IMR-90 (cell line): Measurements from ENCODE around the gene ZNF821. TPM values are rescaled to one million over a fixed set of nuclear protein-coding genes. Genes with fewer than 3 reads are reported as not detected.
A peak's percentile ranks its signal among the peaks of the same experiment; 100 is the strongest.

Experiments used
- ATAC-seq: fragments of 200-7000 bp; cut with Tn5 transposase; 2 replicates; pipeline ENCODE4 v1.9.1; 2020; ENCODE audit warnings: low read depth, mild to moderate bottlenecking, moderate library complexity
- BruUV-seq: library from RNA; stranded (reverse); fragments of 400-500 nt; replicated peaks from 2 replicates; lab custom pipeline; 2021; lab: Mats Ljungman, UMichigan
- CTCF ChIA-PET: fragments of 300-600 bp; formaldehyde crosslinking; extraction: SDS; loops from one replicate; lab custom pipeline; 2021; ENCODE audit warnings: antibody characterized with exemption; lab: Yijun Ruan, JAX
- POLR2A ChIA-PET: fragments of 300-600 bp; sonication (Branson Sonifier 250); formaldehyde crosslinking; loops from one replicate; lab custom pipeline; 2022; ENCODE audit warnings: antibody characterized with exemption; ENCODE audit not compliant: unreplicated experiment; lab: Charles Lee
- DNase-seq: peaks from one replicate; pipeline ENCODE4 v3.0.0; 2013
- H2AFZ ChIP-seq: replicated peaks from 2 replicates; pipeline ENCODE3; 2013; ENCODE audit warnings: low read length, mild to moderate bottlenecking; ENCODE audit not compliant: poor library complexity
- H2AK5ac ChIP-seq: 2 replicates; pipeline ENCODE4 v1.6.1; 2013; ENCODE audit warnings: low read depth, low read length, inconsistent platforms
- H2AK9ac ChIP-seq: replicated peaks from 2 replicates; pipeline ENCODE3; 2013; ENCODE audit warnings: mild to moderate bottlenecking, low read depth, low read length, moderate library complexity; ENCODE audit not compliant: poor library complexity
- H2BK120ac ChIP-seq: 2 replicates; pipeline ENCODE4 v1.6.1; 2013; ENCODE audit warnings: low read depth, low read length, inconsistent platforms
- H2BK15ac ChIP-seq: 3 replicates; pipeline ENCODE4 v1.6.1; 2013; ENCODE audit warnings: low read depth, low read length, inconsistent platforms
- H2BK20ac ChIP-seq: 2 replicates; pipeline ENCODE4 v1.6.1; 2013; ENCODE audit warnings: low read depth, mild to moderate bottlenecking, inconsistent platforms, low read length, moderate library complexity
- H2BK5ac ChIP-seq: 2 replicates; pipeline ENCODE4 v1.6.1; 2013; ENCODE audit warnings: mild to moderate bottlenecking, low read depth, low read length, inconsistent platforms; ENCODE audit not compliant: poor library complexity, severe bottlenecking
- H3K14ac ChIP-seq: replicated peaks from 2 replicates; pipeline ENCODE4 v1.6.1; 2013; ENCODE audit warnings: low read depth, low read length, inconsistent platforms
- H3K18ac ChIP-seq: 2 replicates; pipeline ENCODE4 v1.6.1; 2013; ENCODE audit warnings: low read depth, low read length, control low read depth
- H3K23ac ChIP-seq: 2 replicates; pipeline ENCODE4 v1.6.1; 2013; ENCODE audit warnings: low read depth, low read length, inconsistent platforms
- H3K27ac ChIP-seq: 2 replicates; pipeline ENCODE4 v1.5.1; 2013; ENCODE audit warnings: mild to moderate bottlenecking, control low read depth, low read length; ENCODE audit not compliant: insufficient read depth
- H3K27me3 ChIP-seq: 2 replicates; pipeline ENCODE4 v1.6.1; 2013; ENCODE audit warnings: low read length; ENCODE audit not compliant: control insufficient read depth, insufficient read depth
- H3K36me3 ChIP-seq: 2 replicates; pipeline ENCODE4 v1.6.1; 2013; ENCODE audit warnings: low read length, mixed read lengths; ENCODE audit not compliant: control insufficient read depth, insufficient read depth
- H3K4ac ChIP-seq: 2 replicates; pipeline ENCODE4 v1.6.1; 2013; ENCODE audit warnings: low read depth, low read length, inconsistent platforms
- H3K4me1 ChIP-seq: 2 replicates; pipeline ENCODE4 v1.6.1; 2013; ENCODE audit warnings: low read length, mixed read lengths; ENCODE audit not compliant: control insufficient read depth, insufficient read depth
- H3K4me2 ChIP-seq: 2 replicates; pipeline ENCODE4 v1.6.1; 2013; ENCODE audit warnings: low read depth, mild to moderate bottlenecking, control low read depth, low read length, moderate library complexity
- H3K4me3 ChIP-seq: 2 replicates; pipeline ENCODE4 v1.5.1; 2013; ENCODE audit warnings: low read depth, mild to moderate bottlenecking, control low read depth, low read length, moderate library complexity; ENCODE audit not compliant: insufficient read depth
- H3K56ac ChIP-seq: 2 replicates; pipeline ENCODE4 v1.6.1; 2013; ENCODE audit warnings: low read length, inconsistent platforms; ENCODE audit not compliant: insufficient read depth; ENCODE audit errors: extremely low read depth
- H3K79me1 ChIP-seq, 2 experiments: 2 replicates each; pipeline ENCODE4 v1.6.1; 2013; ENCODE audit warnings: low read length in 2 of 2, inconsistent platforms in 1 of 2, low read depth in 1 of 2
- H3K9ac ChIP-seq: 2 replicates; pipeline ENCODE4 v1.6.1; 2013; ENCODE audit warnings: low read depth, low read length, control low read depth
- H3K9me1 ChIP-seq: 2 replicates; pipeline ENCODE4 v1.6.1; 2013; ENCODE audit warnings: low read length, inconsistent platforms; ENCODE audit not compliant: insufficient read depth
- H3K9me3 ChIP-seq: 2 replicates; pipeline ENCODE4 v1.6.1; 2013; ENCODE audit warnings: low read length; ENCODE audit not compliant: control insufficient read depth, insufficient read depth
- H4K20me1 ChIP-seq: 2 replicates; pipeline ENCODE4 v1.6.1; 2013; ENCODE audit warnings: low read length, inconsistent platforms; ENCODE audit not compliant: insufficient read depth
- H4K5ac ChIP-seq: 2 replicates; pipeline ENCODE4 v1.6.1; 2013; ENCODE audit warnings: mild to moderate bottlenecking, low read depth, low read length, control low read depth
- H4K8ac ChIP-seq, 2 experiments: 2 replicates each; pipeline ENCODE4 v1.6.1; 2013; ENCODE audit warnings: low read depth in 2 of 2, low read length in 2 of 2, control low read depth in 1 of 2, inconsistent platforms in 1 of 2
- H4K91ac ChIP-seq: 2 replicates; pipeline ENCODE4 v1.6.1; 2013; ENCODE audit warnings: low read depth, low read length, inconsistent platforms; ENCODE audit not compliant: insufficient read depth
- BHLHE40 ChIP-seq: fragments of 150-350 bp; IDR thresholded peaks from 2 replicates; pipeline ENCODE4 v1.6.1; 2016; ENCODE audit warnings: mild to moderate bottlenecking, low read depth, low read length
- CEBPB ChIP-seq: IDR thresholded peaks from 2 replicates; pipeline ENCODE4 v1.6.1; 2012; ENCODE audit warnings: low read depth, low read length, improper control_type of control experiment
- CHD1 ChIP-seq: IDR thresholded peaks from 2 replicates; pipeline ENCODE4 v1.6.1; 2012; ENCODE audit warnings: low read depth, low read length, improper control_type of control experiment
- FOS ChIP-seq: fragments of 150-350 bp; IDR thresholded peaks from 2 replicates; pipeline ENCODE4 v1.6.1; 2016; ENCODE audit warnings: low read depth, low read length
- MAFK ChIP-seq: IDR thresholded peaks from 2 replicates; pipeline ENCODE4 v1.6.1; 2012; ENCODE audit warnings: low read depth, low read length, improper control_type of control experiment
- MAZ ChIP-seq: IDR thresholded peaks from 2 replicates; pipeline ENCODE4 v1.6.1; 2012; ENCODE audit warnings: low read depth, mild to moderate bottlenecking, low read length, improper control_type of control experiment, moderate library complexity, borderline replicate concordance
- MXI1 ChIP-seq: IDR thresholded peaks from 2 replicates; pipeline ENCODE4 v1.6.1; 2012; ENCODE audit warnings: low read depth, mild to moderate bottlenecking, low read length, moderate library complexity, borderline replicate concordance
- NFE2L2 ChIP-seq: fragments of 150-350 bp; IDR thresholded peaks from 2 replicates; pipeline ENCODE4 v1.6.1; 2016; ENCODE audit warnings: low read depth, mild to moderate bottlenecking, low read length
- POLR2A ChIP-seq: IDR thresholded peaks from 2 replicates; pipeline ENCODE4 v1.6.1; 2012; ENCODE audit warnings: mild to moderate bottlenecking, low read depth, low read length
- RAD21 ChIP-seq: IDR thresholded peaks from 2 replicates; pipeline ENCODE4 v1.6.1; 2012; ENCODE audit warnings: low read length, improper control_type of control experiment
- RCOR1 ChIP-seq: IDR thresholded peaks from 2 replicates; pipeline ENCODE4 v1.6.1; 2012; ENCODE audit warnings: mild to moderate bottlenecking, low read length, improper control_type of control experiment; ENCODE audit not compliant: insufficient replicate concordance
- RFX5 ChIP-seq: IDR thresholded peaks from 2 replicates; pipeline ENCODE4 v1.8.0; 2012; ENCODE audit warnings: low read depth, mild to moderate bottlenecking, low read length, moderate library complexity
- SMC3 ChIP-seq: fragments of 150-350 bp; IDR thresholded peaks from 2 replicates; pipeline ENCODE4 v1.6.1; 2016; ENCODE audit warnings: low read depth, mild to moderate bottlenecking, antibody characterized with exemption, low read length, moderate library complexity
- WGBS, 2 experiments: methylation state at CpG; one replicate each; pipeline versions ENCODE4 v1.1.5 to v1.1.7; 2013; ENCODE audit warnings: missing lambda C conversion rate in 2 of 2; ENCODE audit not compliant: insufficient read length in 1 of 2; ENCODE audit errors: extremely low coverage in 2 of 2; 5-methylcytosine and 5-hydroxymethylcytosine counted together
- dilution Hi-C: fragments of 300-500 bp; cut with HindIII; formaldehyde crosslinking; loops from one replicate; pipeline ENCODE4 v1.14.3; 2018; ENCODE audit warnings: low sequenced_read_pairs; ENCODE audit not compliant: unreplicated experiment
- in situ Hi-C: fragments of 300-500 bp; cut with MboI; formaldehyde crosslinking; loops from 3 replicates; pipeline ENCODE4 v1.14.3; 2019; ENCODE audit warnings: low sequenced_read_pairs, inconsistent platforms, mixed read lengths
- intact Hi-C: fragments of 100-400 bp; cut with micrococcal nuclease; formaldehyde crosslinking; loops from 2 replicates; pipeline ENCODE4 v1.10.0; 2022
- polyA plus RNA-seq, 3 experiments: library from polyadenylated mRNA; depleted of rRNA; stranded (reverse); fragments of >200 nt; gene quantifications; 2 replicates each; pipeline ENCODE4 v1.2.3, GENCODE V29; 2012; ENCODE audit warnings: low replicate concordance in 1 of 3
- total RNA-seq: library from RNA; depleted of rRNA; stranded (reverse); fragments of >200 nt; gene quantifications from 2 replicates; pipeline ENCODE4 v1.2.3, GENCODE V29; 2012
- TF ChIP-seq, protein P1 (sequence below): conservative IDR thresholded peaks from 2 replicates; pipeline ENCODE4 v1.5.1; 2012; ENCODE audit warnings: mild to moderate bottlenecking, low read depth, low read length, improper control_type of control experiment
- TF ChIP-seq, protein P2 (sequence below): fragments of 150-350 bp; IDR thresholded peaks from 2 replicates; pipeline ENCODE4 v1.6.1; 2017; ENCODE audit warnings: mild to moderate bottlenecking, antibody characterized with exemption, low read length, low read depth
- TF ChIP-seq, protein P3 (sequence below): fragments of 150-350 bp; IDR thresholded peaks from 2 replicates; pipeline ENCODE4 v1.6.1; 2016; ENCODE audit warnings: low read depth, mild to moderate bottlenecking, low read length, moderate library complexity, borderline replicate concordance

Gene ZNF821
- total and polyA plus RNA-seq, 2 of the 4 experiments (the other 2 are of a cell fraction): 5.9 to 6.0 TPM

DNA sequence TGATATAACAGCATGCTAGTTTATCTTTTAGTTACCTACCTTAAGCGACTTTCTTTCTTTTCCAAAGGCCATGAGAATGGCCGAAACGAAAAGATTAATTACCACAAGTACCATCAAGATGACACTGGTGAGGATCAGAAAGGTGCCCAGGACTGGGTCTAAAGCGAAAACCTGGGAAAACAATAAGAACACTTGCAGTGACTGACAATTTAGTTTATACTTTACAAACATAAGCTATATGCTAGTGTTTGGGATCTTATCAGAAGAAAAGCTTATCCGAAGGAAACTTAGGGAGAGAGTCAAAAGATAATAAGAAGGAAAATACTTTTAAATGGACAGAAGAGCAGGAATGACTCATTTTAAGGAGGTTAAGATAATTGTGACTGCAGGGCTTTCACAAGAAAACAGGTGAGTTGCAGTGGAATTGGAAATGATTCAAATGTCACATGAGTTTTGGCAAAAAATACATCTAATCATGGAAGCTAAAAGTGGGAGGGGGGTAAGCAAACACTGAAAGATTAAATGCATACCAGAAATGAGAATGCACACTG, 46.1 kb upstream of the ZNF821 start:
- H4K5ac ChIP-seq: no peak overlapping the region
- H4K91ac ChIP-seq: no peak overlapping the region
- BruUV-seq: no TSS peak
- DNase-seq: peak; percentile 22
- no peak overlapping the region for H3K4me2 ChIP-seq
- TF ChIP-seq CHD1 (no peak), SMC3 (no peak), FOS (no peak), RFX5 (no peak), RCOR1 (no peak), CEBPB (no peak), MXI1 (no peak), MAFK (no peak), MAZ (no peak), POLR2A (no peak), RAD21 (no peak), NFE2L2 (no peak), BHLHE40 (no peak)
- TF ChIP-seq, protein P1, sequence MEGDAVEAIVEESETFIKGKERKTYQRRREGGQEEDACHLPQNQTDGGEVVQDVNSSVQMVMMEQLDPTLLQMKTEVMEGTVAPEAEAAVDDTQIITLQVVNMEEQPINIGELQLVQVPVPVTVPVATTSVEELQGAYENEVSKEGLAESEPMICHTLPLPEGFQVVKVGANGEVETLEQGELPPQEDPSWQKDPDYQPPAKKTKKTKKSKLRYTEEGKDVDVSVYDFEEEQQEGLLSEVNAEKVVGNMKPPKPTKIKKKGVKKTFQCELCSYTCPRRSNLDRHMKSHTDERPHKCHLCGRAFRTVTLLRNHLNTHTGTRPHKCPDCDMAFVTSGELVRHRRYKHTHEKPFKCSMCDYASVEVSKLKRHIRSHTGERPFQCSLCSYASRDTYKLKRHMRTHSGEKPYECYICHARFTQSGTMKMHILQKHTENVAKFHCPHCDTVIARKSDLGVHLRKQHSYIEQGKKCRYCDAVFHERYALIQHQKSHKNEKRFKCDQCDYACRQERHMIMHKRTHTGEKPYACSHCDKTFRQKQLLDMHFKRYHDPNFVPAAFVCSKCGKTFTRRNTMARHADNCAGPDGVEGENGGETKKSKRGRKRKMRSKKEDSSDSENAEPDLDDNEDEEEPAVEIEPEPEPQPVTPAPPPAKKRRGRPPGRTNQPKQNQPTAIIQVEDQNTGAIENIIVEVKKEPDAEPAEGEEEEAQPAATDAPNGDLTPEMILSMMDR: no peak
- TF ChIP-seq, protein P2, sequence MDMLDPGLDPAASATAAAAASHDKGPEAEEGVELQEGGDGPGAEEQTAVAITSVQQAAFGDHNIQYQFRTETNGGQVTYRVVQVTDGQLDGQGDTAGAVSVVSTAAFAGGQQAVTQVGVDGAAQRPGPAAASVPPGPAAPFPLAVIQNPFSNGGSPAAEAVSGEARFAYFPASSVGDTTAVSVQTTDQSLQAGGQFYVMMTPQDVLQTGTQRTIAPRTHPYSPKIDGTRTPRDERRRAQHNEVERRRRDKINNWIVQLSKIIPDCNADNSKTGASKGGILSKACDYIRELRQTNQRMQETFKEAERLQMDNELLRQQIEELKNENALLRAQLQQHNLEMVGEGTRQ: no peak
- TF ChIP-seq, protein P3, sequence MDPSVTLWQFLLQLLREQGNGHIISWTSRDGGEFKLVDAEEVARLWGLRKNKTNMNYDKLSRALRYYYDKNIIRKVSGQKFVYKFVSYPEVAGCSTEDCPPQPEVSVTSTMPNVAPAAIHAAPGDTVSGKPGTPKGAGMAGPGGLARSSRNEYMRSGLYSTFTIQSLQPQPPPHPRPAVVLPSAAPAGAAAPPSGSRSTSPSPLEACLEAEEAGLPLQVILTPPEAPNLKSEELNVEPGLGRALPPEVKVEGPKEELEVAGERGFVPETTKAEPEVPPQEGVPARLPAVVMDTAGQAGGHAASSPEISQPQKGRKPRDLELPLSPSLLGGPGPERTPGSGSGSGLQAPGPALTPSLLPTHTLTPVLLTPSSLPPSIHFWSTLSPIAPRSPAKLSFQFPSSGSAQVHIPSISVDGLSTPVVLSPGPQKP: no peak
- H3K9me1 ChIP-seq: peaks cover 21% of the 10 kb centered on the region; the same call in 1 of the 2 replicates
- no peak overlapping the region for H2BK20ac ChIP-seq
- H3K36me3 ChIP-seq: peaks cover 35% of the 10 kb centered on the region
- no peak overlapping the region for H3K56ac ChIP-seq
- intact Hi-C loops: no loop called here
- no peak overlapping the region for H3K23ac ChIP-seq
- no peak overlapping the region for H2AFZ ChIP-seq
- H3K18ac ChIP-seq: no peak overlapping the region
- H2BK15ac ChIP-seq: no peak overlapping the region
- in situ Hi-C loops: no loop called here
- H3K4me3 ChIP-seq: no peak overlapping the region
- H4K8ac ChIP-seq: no peak overlapping the region
- no peak overlapping the region for H2AK9ac ChIP-seq
- dilution Hi-C loops: no loop called here
- no peaks in the 10 kb centered on the region for H3K9me3 ChIP-seq
- ATAC-seq: no peak
- ChIA-PET POLR2A (no interaction called here), CTCF (interaction anchor here (0.6 to 0.8 kb wide), 3 partner anchors 32 to 105 kb away, joined by 3 to 8 read pairs (median 4); no protein-coding TSS in a partner anchor)
- H3K4ac ChIP-seq: no peak overlapping the region
- peaks cover 26 to 75% of the 10 kb centered on the region in 2 experiments for H3K79me1 ChIP-seq
- no peak overlapping the region for H3K14ac ChIP-seq
- H4K20me1 ChIP-seq: peaks cover 74% of the 10 kb centered on the region
- no peak overlapping the region for H3K9ac ChIP-seq
- no CpG with 5 or more reads among the region's 5 CpGs for WGBS, 2 experiments
- peaks cover 19% of the 10 kb centered on the region for H3K4me1 ChIP-seq
- H3K27me3 ChIP-seq: no peaks in the 10 kb centered on the region
- no peak overlapping the region for H3K27ac ChIP-seq
- H2BK5ac ChIP-seq: no peak overlapping the region
- no peak overlapping the region for H2BK120ac ChIP-seq
- H2AK5ac ChIP-seq: no peak overlapping the region
